Measurements from ENCODE around the gene RSRC1.

DNA sequence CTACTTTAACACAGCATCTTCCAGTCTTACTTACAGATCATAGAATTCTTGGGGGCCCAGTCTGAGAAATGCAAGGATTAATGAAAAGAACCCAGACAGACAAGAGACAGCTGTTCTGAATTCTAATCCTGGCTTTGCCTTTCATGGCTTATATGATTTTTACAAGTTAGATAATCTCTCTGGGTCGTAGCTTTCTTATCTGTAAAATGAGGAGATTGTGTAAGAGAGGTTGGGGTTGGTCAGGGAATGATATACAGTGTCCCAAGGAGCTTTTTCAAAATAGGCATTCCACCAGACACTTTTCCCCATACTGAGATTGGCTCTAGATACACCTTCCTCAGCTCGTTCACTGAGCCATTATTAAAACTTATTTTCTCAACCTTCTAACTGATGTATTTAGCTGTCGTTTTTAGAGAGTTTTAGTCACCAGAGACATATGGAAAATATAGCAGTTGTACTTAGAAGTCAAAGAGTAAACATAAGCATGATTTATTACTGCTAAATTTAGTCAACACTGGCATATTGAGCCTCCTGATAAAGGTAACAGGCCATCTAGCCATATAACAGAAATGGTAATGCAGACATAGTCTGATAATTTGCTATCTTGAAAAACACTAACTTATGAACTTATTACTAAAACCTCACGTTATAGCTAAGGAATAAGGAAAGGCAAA lies 298.1 kb downstream of the RSRC1 start:
- TF ChIP-seq EZH2 (IDR thresholded peaks at IDR 0.05; ENCODE audit: borderline replicate concordance, insufficient read depth, low read depth, low read length, poor library complexity, severe bottlenecking), result no peak
- TF ChIP-seq, protein P1, sequence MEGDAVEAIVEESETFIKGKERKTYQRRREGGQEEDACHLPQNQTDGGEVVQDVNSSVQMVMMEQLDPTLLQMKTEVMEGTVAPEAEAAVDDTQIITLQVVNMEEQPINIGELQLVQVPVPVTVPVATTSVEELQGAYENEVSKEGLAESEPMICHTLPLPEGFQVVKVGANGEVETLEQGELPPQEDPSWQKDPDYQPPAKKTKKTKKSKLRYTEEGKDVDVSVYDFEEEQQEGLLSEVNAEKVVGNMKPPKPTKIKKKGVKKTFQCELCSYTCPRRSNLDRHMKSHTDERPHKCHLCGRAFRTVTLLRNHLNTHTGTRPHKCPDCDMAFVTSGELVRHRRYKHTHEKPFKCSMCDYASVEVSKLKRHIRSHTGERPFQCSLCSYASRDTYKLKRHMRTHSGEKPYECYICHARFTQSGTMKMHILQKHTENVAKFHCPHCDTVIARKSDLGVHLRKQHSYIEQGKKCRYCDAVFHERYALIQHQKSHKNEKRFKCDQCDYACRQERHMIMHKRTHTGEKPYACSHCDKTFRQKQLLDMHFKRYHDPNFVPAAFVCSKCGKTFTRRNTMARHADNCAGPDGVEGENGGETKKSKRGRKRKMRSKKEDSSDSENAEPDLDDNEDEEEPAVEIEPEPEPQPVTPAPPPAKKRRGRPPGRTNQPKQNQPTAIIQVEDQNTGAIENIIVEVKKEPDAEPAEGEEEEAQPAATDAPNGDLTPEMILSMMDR (IDR thresholded peaks at IDR 0.05), result no peak
